Panc1 (cell line): ENCODE measurements around the gene FUNDC2. TPM values are rescaled to one million over a fixed set of nuclear protein-coding genes. Genes with fewer than 3 reads are reported as not detected.

ENCODE experiments used
- ATAC-seq: fragments of 200-7000 bp; cut with Tn5 transposase; 2 replicates; pipeline ENCODE4 v1.9.1; 2020; ENCODE audit warnings: mild to moderate bottlenecking, moderate library complexity
- BruUV-seq: library from RNA; stranded (reverse); fragments of 400-500 nt; replicated peaks from 2 replicates; lab custom pipeline; 2021; lab: Mats Ljungman, UMichigan
- CTCF ChIA-PET: fragments of 300-600 bp; sonication (Branson Sonifier 250); formaldehyde crosslinking; loops from one replicate; lab custom pipeline; 2022; ENCODE audit warnings: antibody characterized with exemption; lab: Charles Lee
- POLR2A ChIA-PET: fragments of 300-600 bp; sonication (Branson Sonifier 250); formaldehyde crosslinking; loops from one replicate; lab custom pipeline; 2022; ENCODE audit warnings: antibody characterized with exemption; lab: Charles Lee
- DNase-seq: peaks from one replicate; pipeline ENCODE4 v3.0.0-alpha.2; 2010; ENCODE audit warnings: low read depth, low spot score
- H3K27ac ChIP-seq: 2 replicates; pipeline ENCODE4 v1.5.1; 2011; ENCODE audit warnings: mild to moderate bottlenecking, low read length, inconsistent platforms
- H3K27me3 ChIP-seq: fragments of 200-500 bp; sonication (Bioruptor generic); 2 replicates; pipeline ENCODE4 v1.6.0; 2014; ENCODE audit warnings: low read length, inconsistent platforms; ENCODE audit not compliant: control insufficient read depth, insufficient read depth
- H3K36me3 ChIP-seq: fragments of 200-500 bp; sonication (Bioruptor generic); 2 replicates; pipeline ENCODE4 v1.5.1; 2014; ENCODE audit warnings: inconsistent platforms, mild to moderate bottlenecking, low read length, moderate library complexity; ENCODE audit not compliant: control insufficient read depth, insufficient read depth
- H3K4me1 ChIP-seq: 2 replicates; pipeline ENCODE4 v1.5.1; 2011; ENCODE audit warnings: inconsistent platforms, mild to moderate bottlenecking, low read length, moderate library complexity; ENCODE audit not compliant: control insufficient read depth, insufficient read depth
- H3K4me3 ChIP-seq, 2 experiments: 2 replicates each; pipeline ENCODE4 v1.5.1; 2011 to 2012; ENCODE audit warnings: low read depth in 2 of 2, low read length in 2 of 2, mild to moderate bottlenecking in 2 of 2, inconsistent platforms in 1 of 2, moderate library complexity in 1 of 2
- H3K9me3 ChIP-seq: fragments of 200-500 bp; sonication (Bioruptor generic); 2 replicates; pipeline ENCODE4 v1.5.1; 2014; ENCODE audit warnings: low read depth, mild to moderate bottlenecking, inconsistent platforms, low read length, moderate library complexity; ENCODE audit not compliant: control insufficient read depth, insufficient read depth
- CTCF ChIP-seq: fragments of 450-650 bp; IDR thresholded peaks from 2 replicates; pipeline ENCODE4 v1.5.1; 2017; ENCODE audit warnings: mild to moderate bottlenecking
- POLR2AphosphoS5 ChIP-seq: IDR thresholded peaks from 2 replicates; pipeline ENCODE4 v1.6.1; 2012; ENCODE audit warnings: mild to moderate bottlenecking, low read depth, low read length, moderate library complexity
- SIN3A ChIP-seq: IDR thresholded peaks from 2 replicates; pipeline ENCODE4 v1.6.1; 2012; ENCODE audit warnings: low read depth, mild to moderate bottlenecking, low read length, moderate library complexity, borderline replicate concordance; ENCODE audit not compliant: insufficient read depth
- TCF7L2 ChIP-seq: IDR thresholded peaks from 2 replicates; pipeline ENCODE4 v1.6.1; 2011; ENCODE audit warnings: mild to moderate bottlenecking, low read depth, low read length, inconsistent platforms
- in situ Hi-C: cut with HindIII; loops from 2 replicates; pipeline ENCODE4 v1.10.0; 2016; ENCODE audit warnings: low sequenced_read_pairs, low pct_unique_long_range_greater_than_20kb
- intact Hi-C: fragments of 100-400 bp; cut with micrococcal nuclease; formaldehyde crosslinking; loops from one replicate; pipeline ENCODE4 v1.10.0; 2022; ENCODE audit not compliant: unreplicated experiment
- total RNA-seq: library from RNA; stranded (reverse); gene quantifications from one replicate; pipeline ENCODE4 v1.2.1, GENCODE V29; 2021; ENCODE audit not compliant: unreplicated experiment
- TF ChIP-seq, protein P1 (sequence below), 2 experiments: IDR thresholded peaks; 2 replicates each; pipeline ENCODE4 v1.6.1; 2011 to 2012; ENCODE audit warnings: low read depth in 2 of 2, control low read depth in 1 of 2, low read length in 1 of 2, mild to moderate bottlenecking in 1 of 2, moderate library complexity in 1 of 2; ENCODE audit not compliant: insufficient read depth in 1 of 2

The FUNDC2 gene
- total RNA-seq, 1 experiment from 2014 or later: 68.8 TPM

- Histone ChIP-seq H3K36me3 (no peaks in the 10 kb centered on the region), H3K9me3 (no peaks in the 10 kb centered on the region), H3K27me3 (no peaks in the 10 kb centered on the region; the same call in 1 of the 2 replicates), H3K4me3 (no peak overlapping the region), H3K27ac (no peak overlapping the region), H3K4me1 (no peaks in the 10 kb centered on the region)
- ChIA-PET CTCF (no interaction called here), POLR2A (interaction anchor here (0.7 kb wide), 1 partner anchor 610 kb away, joined by 3 read pairs; no protein-coding TSS in a partner anchor)
- DNase-seq (no peak), ATAC-seq (no peak)
- in situ Hi-C loops (no loop called here), intact Hi-C loops (loop anchor here (10.0 kb wide), 2 partner anchors 156 to 226 kb away; partner anchors contain the start of gene VBP1)
- TF ChIP-seq SIN3A (no peak), POLR2AphosphoS5 (no peak), TCF7L2 (no peak), CTCF (no peak)
- TF ChIP-seq, protein P1, sequence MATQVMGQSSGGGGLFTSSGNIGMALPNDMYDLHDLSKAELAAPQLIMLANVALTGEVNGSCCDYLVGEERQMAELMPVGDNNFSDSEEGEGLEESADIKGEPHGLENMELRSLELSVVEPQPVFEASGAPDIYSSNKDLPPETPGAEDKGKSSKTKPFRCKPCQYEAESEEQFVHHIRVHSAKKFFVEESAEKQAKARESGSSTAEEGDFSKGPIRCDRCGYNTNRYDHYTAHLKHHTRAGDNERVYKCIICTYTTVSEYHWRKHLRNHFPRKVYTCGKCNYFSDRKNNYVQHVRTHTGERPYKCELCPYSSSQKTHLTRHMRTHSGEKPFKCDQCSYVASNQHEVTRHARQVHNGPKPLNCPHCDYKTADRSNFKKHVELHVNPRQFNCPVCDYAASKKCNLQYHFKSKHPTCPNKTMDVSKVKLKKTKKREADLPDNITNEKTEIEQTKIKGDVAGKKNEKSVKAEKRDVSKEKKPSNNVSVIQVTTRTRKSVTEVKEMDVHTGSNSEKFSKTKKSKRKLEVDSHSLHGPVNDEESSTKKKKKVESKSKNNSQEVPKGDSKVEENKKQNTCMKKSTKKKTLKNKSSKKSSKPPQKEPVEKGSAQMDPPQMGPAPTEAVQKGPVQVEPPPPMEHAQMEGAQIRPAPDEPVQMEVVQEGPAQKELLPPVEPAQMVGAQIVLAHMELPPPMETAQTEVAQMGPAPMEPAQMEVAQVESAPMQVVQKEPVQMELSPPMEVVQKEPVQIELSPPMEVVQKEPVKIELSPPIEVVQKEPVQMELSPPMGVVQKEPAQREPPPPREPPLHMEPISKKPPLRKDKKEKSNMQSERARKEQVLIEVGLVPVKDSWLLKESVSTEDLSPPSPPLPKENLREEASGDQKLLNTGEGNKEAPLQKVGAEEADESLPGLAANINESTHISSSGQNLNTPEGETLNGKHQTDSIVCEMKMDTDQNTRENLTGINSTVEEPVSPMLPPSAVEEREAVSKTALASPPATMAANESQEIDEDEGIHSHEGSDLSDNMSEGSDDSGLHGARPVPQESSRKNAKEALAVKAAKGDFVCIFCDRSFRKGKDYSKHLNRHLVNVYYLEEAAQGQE (IDR thresholded peaks at IDR 0.05; ENCODE audit: insufficient read depth in 1 of 2, low read depth in 2 of 2, low read length in 1 of 2): no peak
- no TSS peak for BruUV-seq
Measured at GRCh38 chrX:154988719-154989118, 37.9 kb upstream of the FUNDC2 start.

GRCh38 chrX:154990496-154990895, 36.1 kb upstream of the FUNDC2 start:
- DNase-seq: no peak
- POLR2A ChIA-PET: no interaction called here
- no peaks in the 10 kb centered on the region for H3K36me3 ChIP-seq
- no peaks in the 10 kb centered on the region for H3K4me1 ChIP-seq
- no peak for TF ChIP-seq TCF7L2
- TF ChIP-seq, protein P1 (IDR thresholded peaks at IDR 0.05; ENCODE audit: insufficient read depth in 1 of 2, low read depth in 2 of 2, low read length in 1 of 2): no peak
- TF ChIP-seq SIN3A: no peak
- no peak for TF ChIP-seq CTCF
- TF ChIP-seq POLR2AphosphoS5: no peak
- H3K27me3 ChIP-seq: no peaks in the 10 kb centered on the region; the same call in 1 of the 2 replicates
- CTCF ChIA-PET: interaction anchor here (1.0 kb wide), 1 partner anchor 73 kb away, joined by 4 read pairs; no protein-coding TSS in a partner anchor
- BruUV-seq: no TSS peak
- H3K9me3 ChIP-seq: no peaks in the 10 kb centered on the region
- intact Hi-C loops: no loop called here
- H3K27ac ChIP-seq: no peak overlapping the region
- no peak for ATAC-seq
- H3K4me3 ChIP-seq: no peak overlapping the region
- in situ Hi-C loops: no loop called here
